Measurements from ENCODE around the gene OSMR. TPM values are rescaled to one million over a fixed set of nuclear protein-coding genes. Genes with fewer than 3 reads are reported as not detected.

Gene OSMR
- total RNA-seq, 1 experiment from 2014 or later = 0.14 TPM

GRCh38 chr5:38816083-38817030 lies 29.5 kb upstream of the OSMR start:
- H3K27ac ChIP-seq = no peak overlapping the region
- no peaks in the 10 kb centered on the region for H3K9me3 ChIP-seq (replicated peaks)
- no peaks in the 10 kb centered on the region for H3K27me3 ChIP-seq
- no peaks in the 10 kb centered on the region for H3K36me3 ChIP-seq
- no peaks in the 10 kb centered on the region for H3K4me1 ChIP-seq
- H3K4me3 ChIP-seq = no peak overlapping the region
- DNase-seq = no peak

- no peak for DNase-seq
- no peaks in the 10 kb centered on the region; the same call in 1 of the 2 replicates for H3K9me3 ChIP-seq (replicated peaks)
- no peak overlapping the region for H3K27ac ChIP-seq
- no peak overlapping the region for H3K4me3 ChIP-seq
- no peaks in the 10 kb centered on the region for H3K36me3 ChIP-seq
- no peaks in the 10 kb centered on the region for H3K4me1 ChIP-seq
- H3K27me3 ChIP-seq = no peaks in the 10 kb centered on the region
Measured at GRCh38 chr5:38821679-38822078, 24.1 kb upstream of the OSMR start.

GRCh38 chr5:38823503-38823902 lies 22.3 kb upstream of the OSMR start:
- no peaks in the 10 kb centered on the region for H3K27me3 ChIP-seq
- H3K4me1 ChIP-seq = no peaks in the 10 kb centered on the region
- no peaks in the 10 kb centered on the region for H3K36me3 ChIP-seq
- no peak for DNase-seq
- no peak overlapping the region for H3K4me3 ChIP-seq
- no peak overlapping the region for H3K27ac ChIP-seq
- H3K9me3 ChIP-seq (replicated peaks) = no peaks in the 10 kb centered on the region; the same call in 1 of the 2 replicates

- Histone ChIP-seq H3K9me3 (replicated peaks) (no peaks in the 10 kb centered on the region; the same call in 1 of the 2 replicates), H3K27me3 (no peaks in the 10 kb centered on the region), H3K4me1 (no peaks in the 10 kb centered on the region), H3K4me3 (no peak overlapping the region), H3K36me3 (no peaks in the 10 kb centered on the region), H3K27ac (no peak overlapping the region)
- DNase-seq = no peak
Measured at GRCh38 chr5:38824821-38825220, 21.0 kb upstream of the OSMR start.

GRCh38 chr5:38825494-38825893 lies 20.3 kb upstream of the OSMR start:
- no peak for DNase-seq
- Histone ChIP-seq H3K36me3 (no peaks in the 10 kb centered on the region), H3K9me3 (replicated peaks) (no peaks in the 10 kb centered on the region; the same call in 1 of the 2 replicates), H3K4me3 (no peak overlapping the region), H3K27ac (no peak overlapping the region), H3K27me3 (no peaks in the 10 kb centered on the region), H3K4me1 (no peaks in the 10 kb centered on the region)

- no peak overlapping the region for H3K4me3 ChIP-seq
- H3K9me3 ChIP-seq (replicated peaks) = no peaks in the 10 kb centered on the region; the same call in 1 of the 2 replicates
- no peak overlapping the region for H3K27ac ChIP-seq
- DNase-seq = no peak
- H3K27me3 ChIP-seq = no peaks in the 10 kb centered on the region
- H3K36me3 ChIP-seq = no peaks in the 10 kb centered on the region
- H3K4me1 ChIP-seq = no peaks in the 10 kb centered on the region
Measured at GRCh38 chr5:38827525-38827924, 18.3 kb upstream of the OSMR start.

GRCh38 chr5:38830521-38831051 lies 15.2 kb upstream of the OSMR start:
- H3K27me3 ChIP-seq = no peaks in the 10 kb centered on the region
- H3K4me1 ChIP-seq = no peaks in the 10 kb centered on the region
- no peak overlapping the region for H3K27ac ChIP-seq
- H3K4me3 ChIP-seq = no peak overlapping the region
- no peaks in the 10 kb centered on the region; the same call in 1 of the 2 replicates for H3K9me3 ChIP-seq (replicated peaks)
- no peaks in the 10 kb centered on the region for H3K36me3 ChIP-seq
- DNase-seq = no peak

- H3K27ac ChIP-seq = no peak overlapping the region
- H3K36me3 ChIP-seq = no peaks in the 10 kb centered on the region
- no peak for DNase-seq
- no peaks in the 10 kb centered on the region for H3K4me1 ChIP-seq
- H3K4me3 ChIP-seq = no peak overlapping the region
- H3K27me3 ChIP-seq = no peaks in the 10 kb centered on the region
- no peaks in the 10 kb centered on the region; the same call in 1 of the 2 replicates for H3K9me3 ChIP-seq (replicated peaks)
Measured at GRCh38 chr5:38831117-38831516, 14.7 kb upstream of the OSMR start.

- Histone ChIP-seq H3K27me3 (no peaks in the 10 kb centered on the region), H3K4me3 (no peak overlapping the region), H3K9me3 (replicated peaks) (no peaks in the 10 kb centered on the region; the same call in 1 of the 2 replicates), H3K27ac (no peak overlapping the region), H3K4me1 (no peaks in the 10 kb centered on the region), H3K36me3 (no peaks in the 10 kb centered on the region)
- DNase-seq = peak; percentile 26 to 58
Measured at GRCh38 chr5:38831909-38832308, 13.9 kb upstream of the OSMR start.

- no peak overlapping the region for H3K27ac ChIP-seq
- H3K36me3 ChIP-seq = no peaks in the 10 kb centered on the region
Measured at GRCh38 chr5:38832810-38833209, 13.0 kb upstream of the OSMR start.

GRCh38 chr5:38835887-38836286 lies 9.9 kb upstream of the OSMR start:
- no peak for DNase-seq
- Histone ChIP-seq H3K27me3 (no peaks in the 10 kb centered on the region), H3K9me3 (replicated peaks) (no peaks in the 10 kb centered on the region)

More at GRCh38 chr5:38832810-38833209, 13.0 kb upstream of the OSMR start:
- Histone ChIP-seq H3K27me3 (no peaks in the 10 kb centered on the region), H3K4me3 (no peak overlapping the region), H3K9me3 (replicated peaks) (no peaks in the 10 kb centered on the region), H3K4me1 (no peaks in the 10 kb centered on the region)
- DNase-seq = no peak

GRCh38 chr5:38837416-38837815 lies 8.4 kb upstream of the OSMR start:
- Histone ChIP-seq H3K4me1 (no peaks in the 10 kb centered on the region), H3K4me3 (no peak overlapping the region), H3K36me3 (no peaks in the 10 kb centered on the region), H3K9me3 (replicated peaks) (no peaks in the 10 kb centered on the region), H3K27me3 (no peaks in the 10 kb centered on the region), H3K27ac (no peak overlapping the region)
- no peak for DNase-seq

More at GRCh38 chr5:38835887-38836286, 9.9 kb upstream of the OSMR start:
- H3K36me3 ChIP-seq = no peaks in the 10 kb centered on the region
- H3K4me3 ChIP-seq = no peak overlapping the region
- no peaks in the 10 kb centered on the region for H3K4me1 ChIP-seq
- no peak overlapping the region for H3K27ac ChIP-seq

GRCh38 chr5:38837932-38838331 lies 7.9 kb upstream of the OSMR start:
- Histone ChIP-seq H3K36me3 (no peaks in the 10 kb centered on the region), H3K27ac (no peak overlapping the region), H3K4me1 (no peaks in the 10 kb centered on the region), H3K9me3 (replicated peaks) (no peaks in the 10 kb centered on the region), H3K4me3 (no peak overlapping the region), H3K27me3 (no peaks in the 10 kb centered on the region)
- no peak for DNase-seq

GRCh38 chr5:38843665-38844064 lies 2.1 kb upstream of the OSMR start:
- H3K36me3 ChIP-seq = no peaks in the 10 kb centered on the region
- no peak overlapping the region for H3K4me3 ChIP-seq
- H3K9me3 ChIP-seq (replicated peaks) = no peaks in the 10 kb centered on the region

GRCh38 chr5:38846379-38847011 lies 683 bp downstream of the OSMR start:
- Histone ChIP-seq H3K4me3 (no peak overlapping the region), H3K9me3 (replicated peaks) (no peaks in the 10 kb centered on the region), H3K36me3 (no peaks in the 10 kb centered on the region), H3K27me3 (no peaks in the 10 kb centered on the region), H3K27ac (no peak overlapping the region), H3K4me1 (no peaks in the 10 kb centered on the region)
- no peak for DNase-seq

More at GRCh38 chr5:38843665-38844064, 2.1 kb upstream of the OSMR start:
- Histone ChIP-seq H3K27me3 (no peaks in the 10 kb centered on the region), H3K27ac (no peak overlapping the region), H3K4me1 (no peaks in the 10 kb centered on the region)
- no peak for DNase-seq
